Measurements from ENCODE around the gene SLC12A9.

SLC12A9 gene

DNA sequence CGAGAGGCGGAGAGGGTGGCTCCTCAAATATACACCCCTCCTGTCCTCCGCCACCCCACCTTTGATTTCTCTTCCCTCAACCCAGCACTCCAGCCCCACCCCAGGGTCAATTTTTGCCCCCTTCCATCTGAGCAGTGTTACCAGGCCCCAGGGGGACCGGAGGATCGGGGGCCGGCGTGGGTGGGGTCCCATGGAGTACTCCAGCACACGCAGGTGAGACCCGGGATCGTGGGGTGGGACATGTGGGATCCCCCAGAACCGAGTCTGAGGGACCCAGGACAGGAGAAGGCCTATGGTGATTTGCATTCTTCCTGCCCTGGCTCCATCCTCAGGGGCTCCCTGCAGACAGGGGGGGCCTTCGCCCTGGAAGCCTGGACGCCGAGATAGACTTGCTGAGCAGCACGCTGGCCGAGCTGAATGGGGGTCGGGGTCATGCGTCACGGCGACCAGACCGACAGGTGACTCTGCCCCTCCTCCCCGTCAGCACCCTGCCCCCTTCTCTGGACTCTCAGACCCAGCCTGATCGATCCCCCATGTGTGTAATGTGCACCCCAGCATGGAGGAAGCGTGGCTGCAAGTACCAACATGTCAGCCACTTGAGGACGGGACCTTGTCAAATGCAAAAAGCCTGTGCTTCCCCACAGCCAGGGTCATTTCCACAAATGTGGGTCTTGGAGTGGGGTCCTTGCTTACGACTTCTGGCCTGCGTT is 15.4 kb downstream of the SLC12A9 start:
- TF ChIP-seq ZIC2 (tag by site-specific recombination; IDR thresholded peaks at IDR 0.05) (0 out of 2 replicates have a peak, but pooled peaks have one; percentile 23), SCRT2 (tag by site-specific recombination; IDR thresholded peaks at IDR 0.05) (peak; percentile 51; the same call in 1 of the 2 replicates), SCRT1 (tag by site-specific recombination; IDR thresholded peaks at IDR 0.05; ENCODE audit: borderline replicate concordance) (peak; percentile 65; the same call in 1 of the 2 replicates), ZNF621 (tag by site-specific recombination; IDR thresholded peaks at IDR 0.05) (no peak), GLIS2 (tag by site-specific recombination; IDR thresholded peaks at IDR 0.05) (peak; percentile 78)
- Histone ChIP-seq H3K9me3 (ENCODE audit: control insufficient read depth, insufficient read depth, low read depth, low read length) (no peaks in the 10 kb centered on the region), H3K36me3 (ENCODE audit: control insufficient read depth in 2 of 2, insufficient read depth in 1 of 2, low read length in 2 of 2) (peaks cover 18 to 26% of the 10 kb centered on the region in 2 experiments; a peak in 2 of 3 replicates), H3K4me3 (ENCODE audit: low read depth, low read length) (peak overlapping the region; percentile 64), H3K27ac (ENCODE audit: extremely low read depth, low read depth, low read length) (peak overlapping the region; percentile 86; the same call in 1 of the 2 replicates), H3K4me1 (ENCODE audit: control insufficient read depth, insufficient read depth, low read length) (no peaks in the 10 kb centered on the region; the same call in 1 of the 2 replicates)
- ChIA-PET CTCF (interaction anchor here (1.0 kb wide), 1 partner anchor 15 kb away, joined by 4 read pairs; the partner anchor contains the start of gene SLC12A9), POLR2A (interaction anchor here (1.2 to 1.4 kb wide), 3 partner anchors 16 to 439 kb away, joined by 4 to 7 read pairs (median 6); partner anchors contain the start of genes SLC12A9, UFSP1 and ZCWPW1)

DNA sequence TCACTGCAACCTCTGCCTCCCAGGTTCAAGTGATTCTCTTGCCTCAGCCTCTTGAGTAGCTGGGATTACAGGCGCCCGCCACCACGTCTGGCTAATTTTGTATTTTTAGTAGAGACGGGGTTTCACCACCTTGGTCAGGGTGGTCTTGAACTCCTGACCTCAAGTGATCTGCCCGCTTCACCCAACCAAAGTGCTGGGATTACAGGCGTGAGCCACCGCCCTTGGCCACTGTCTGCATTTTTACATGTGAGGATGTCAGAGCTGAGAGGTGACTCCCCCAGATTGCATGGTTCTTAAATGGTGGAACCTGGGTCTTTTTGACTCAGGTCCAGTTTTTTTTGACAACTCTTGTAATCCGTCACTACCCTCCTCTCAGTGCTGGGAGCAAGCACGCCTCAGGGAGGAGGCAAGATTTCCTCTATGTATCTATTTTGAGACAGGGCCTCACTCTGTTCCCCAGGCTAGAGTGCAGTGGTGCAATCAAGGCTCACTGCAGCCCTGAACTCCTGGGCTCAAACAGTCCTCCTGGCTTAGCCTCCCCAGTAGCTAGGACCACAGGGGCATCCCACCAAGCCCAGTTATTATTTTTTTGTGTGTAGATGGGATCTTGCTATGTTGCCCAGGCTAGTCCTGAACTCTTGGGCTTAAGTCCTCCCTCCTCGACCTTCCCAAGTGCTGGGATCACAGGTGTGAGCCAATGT is 21.2 kb downstream of the SLC12A9 start:
- POLR2A ChIA-PET = interaction anchor here (8.1 kb wide), 1 partner anchor 14 kb away, joined by 198 read pairs; the partner anchor contains the start of gene UFSP1
- CTCF ChIA-PET = no interaction called here
- Histone ChIP-seq H3K9me3 (ENCODE audit: control insufficient read depth, insufficient read depth, low read depth, low read length) (no peaks in the 10 kb centered on the region), H3K4me1 (ENCODE audit: control insufficient read depth, insufficient read depth, low read length) (no peaks in the 10 kb centered on the region), H3K27ac (ENCODE audit: extremely low read depth, low read depth, low read length) (peak overlapping the region; percentile 78), H3K4me3 (ENCODE audit: low read depth, low read length) (no peak overlapping the region), H3K36me3 (ENCODE audit: control insufficient read depth in 2 of 2, insufficient read depth in 1 of 2, low read length in 2 of 2) (peaks cover 40 to 65% of the 10 kb centered on the region in 2 experiments)
- no peak for TF ChIP-seq OSR2 (tag by site-specific recombination; IDR thresholded peaks at IDR 0.05)
- TF ChIP-seq, protein P1, sequence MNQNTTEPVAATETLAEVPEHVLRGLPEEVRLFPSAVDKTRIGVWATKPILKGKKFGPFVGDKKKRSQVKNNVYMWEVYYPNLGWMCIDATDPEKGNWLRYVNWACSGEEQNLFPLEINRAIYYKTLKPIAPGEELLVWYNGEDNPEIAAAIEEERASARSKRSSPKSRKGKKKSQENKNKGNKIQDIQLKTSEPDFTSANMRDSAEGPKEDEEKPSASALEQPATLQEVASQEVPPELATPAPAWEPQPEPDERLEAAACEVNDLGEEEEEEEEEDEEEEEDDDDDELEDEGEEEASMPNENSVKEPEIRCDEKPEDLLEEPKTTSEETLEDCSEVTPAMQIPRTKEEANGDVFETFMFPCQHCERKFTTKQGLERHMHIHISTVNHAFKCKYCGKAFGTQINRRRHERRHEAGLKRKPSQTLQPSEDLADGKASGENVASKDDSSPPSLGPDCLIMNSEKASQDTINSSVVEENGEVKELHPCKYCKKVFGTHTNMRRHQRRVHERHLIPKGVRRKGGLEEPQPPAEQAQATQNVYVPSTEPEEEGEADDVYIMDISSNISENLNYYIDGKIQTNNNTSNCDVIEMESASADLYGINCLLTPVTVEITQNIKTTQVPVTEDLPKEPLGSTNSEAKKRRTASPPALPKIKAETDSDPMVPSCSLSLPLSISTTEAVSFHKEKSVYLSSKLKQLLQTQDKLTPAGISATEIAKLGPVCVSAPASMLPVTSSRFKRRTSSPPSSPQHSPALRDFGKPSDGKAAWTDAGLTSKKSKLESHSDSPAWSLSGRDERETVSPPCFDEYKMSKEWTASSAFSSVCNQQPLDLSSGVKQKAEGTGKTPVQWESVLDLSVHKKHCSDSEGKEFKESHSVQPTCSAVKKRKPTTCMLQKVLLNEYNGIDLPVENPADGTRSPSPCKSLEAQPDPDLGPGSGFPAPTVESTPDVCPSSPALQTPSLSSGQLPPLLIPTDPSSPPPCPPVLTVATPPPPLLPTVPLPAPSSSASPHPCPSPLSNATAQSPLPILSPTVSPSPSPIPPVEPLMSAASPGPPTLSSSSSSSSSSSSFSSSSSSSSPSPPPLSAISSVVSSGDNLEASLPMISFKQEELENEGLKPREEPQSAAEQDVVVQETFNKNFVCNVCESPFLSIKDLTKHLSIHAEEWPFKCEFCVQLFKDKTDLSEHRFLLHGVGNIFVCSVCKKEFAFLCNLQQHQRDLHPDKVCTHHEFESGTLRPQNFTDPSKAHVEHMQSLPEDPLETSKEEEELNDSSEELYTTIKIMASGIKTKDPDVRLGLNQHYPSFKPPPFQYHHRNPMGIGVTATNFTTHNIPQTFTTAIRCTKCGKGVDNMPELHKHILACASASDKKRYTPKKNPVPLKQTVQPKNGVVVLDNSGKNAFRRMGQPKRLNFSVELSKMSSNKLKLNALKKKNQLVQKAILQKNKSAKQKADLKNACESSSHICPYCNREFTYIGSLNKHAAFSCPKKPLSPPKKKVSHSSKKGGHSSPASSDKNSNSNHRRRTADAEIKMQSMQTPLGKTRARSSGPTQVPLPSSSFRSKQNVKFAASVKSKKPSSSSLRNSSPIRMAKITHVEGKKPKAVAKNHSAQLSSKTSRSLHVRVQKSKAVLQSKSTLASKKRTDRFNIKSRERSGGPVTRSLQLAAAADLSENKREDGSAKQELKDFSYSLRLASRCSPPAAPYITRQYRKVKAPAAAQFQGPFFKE (tag by site-specific recombination; IDR thresholded peaks at IDR 0.05; ENCODE audit: borderline replicate concordance) = no peak
- TF ChIP-seq ZNF121 (tag by site-specific recombination; IDR thresholded peaks at IDR 0.05) = peak; percentile 100
- no peak for TF ChIP-seq KLF1 (tag by site-specific recombination; IDR thresholded peaks at IDR 0.05)
- TF ChIP-seq ZNF830 (tag by site-specific recombination; IDR thresholded peaks at IDR 0.05; ENCODE audit: low read depth) = no peak
- TF ChIP-seq ZNF175 (tag by site-specific recombination; IDR thresholded peaks at IDR 0.05) = no peak

DNA sequence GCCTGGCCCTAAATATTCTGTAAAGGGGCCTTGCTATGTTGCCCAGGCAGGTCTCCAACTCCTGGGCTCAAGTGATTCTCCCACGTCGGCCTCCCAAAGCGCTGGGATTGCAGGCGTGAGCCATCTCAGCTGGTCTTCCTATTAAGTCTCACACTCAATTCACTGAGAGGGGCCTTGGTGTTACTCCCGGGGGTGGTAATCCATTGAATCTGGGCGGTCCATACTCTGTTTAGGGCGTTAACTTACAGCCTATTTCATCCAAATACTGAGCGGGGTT is 21.7 kb downstream of the SLC12A9 start:
- no peaks in the 10 kb centered on the region for H3K9me3 ChIP-seq (ENCODE audit: control insufficient read depth, insufficient read depth, low read depth, low read length)
- ChIA-PET POLR2A (interaction anchor here (0.6 to 8.1 kb wide), 2 partner anchors 13 to 79 kb away, joined by 3 to 198 read pairs; partner anchors contain the start of gene UFSP1), CTCF (no interaction called here)
- H3K36me3 ChIP-seq (ENCODE audit: control insufficient read depth in 2 of 2, insufficient read depth in 1 of 2, low read length in 2 of 2) = peaks cover 42 to 70% of the 10 kb centered on the region in 2 experiments
- H3K4me3 ChIP-seq (ENCODE audit: low read depth, low read length) = peak overlapping the region; percentile 68
- TF ChIP-seq ZBTB20 (tag by site-specific recombination; IDR thresholded peaks at IDR 0.05) = 0 out of 2 replicates have a peak, but pooled peaks have one; percentile 11
- no peak for TF ChIP-seq YY1 (tag by site-specific recombination; IDR thresholded peaks at IDR 0.05)
- TF ChIP-seq, protein P2, sequence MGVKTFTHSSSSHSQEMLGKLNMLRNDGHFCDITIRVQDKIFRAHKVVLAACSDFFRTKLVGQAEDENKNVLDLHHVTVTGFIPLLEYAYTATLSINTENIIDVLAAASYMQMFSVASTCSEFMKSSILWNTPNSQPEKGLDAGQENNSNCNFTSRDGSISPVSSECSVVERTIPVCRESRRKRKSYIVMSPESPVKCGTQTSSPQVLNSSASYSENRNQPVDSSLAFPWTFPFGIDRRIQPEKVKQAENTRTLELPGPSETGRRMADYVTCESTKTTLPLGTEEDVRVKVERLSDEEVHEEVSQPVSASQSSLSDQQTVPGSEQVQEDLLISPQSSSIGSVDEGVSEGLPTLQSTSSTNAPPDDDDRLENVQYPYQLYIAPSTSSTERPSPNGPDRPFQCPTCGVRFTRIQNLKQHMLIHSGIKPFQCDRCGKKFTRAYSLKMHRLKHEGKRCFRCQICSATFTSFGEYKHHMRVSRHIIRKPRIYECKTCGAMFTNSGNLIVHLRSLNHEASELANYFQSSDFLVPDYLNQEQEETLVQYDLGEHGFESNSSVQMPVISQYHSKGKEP (tag by site-specific recombination; IDR thresholded peaks at IDR 0.05) = no peak
- TF ChIP-seq ZNF121 (tag by site-specific recombination; IDR thresholded peaks at IDR 0.05) = 0 out of 2 replicates have a peak, but pooled peaks have one; percentile 22
- peak; percentile 62 for TF ChIP-seq GLIS1 (tag by site-specific recombination; IDR thresholded peaks at IDR 0.05)
- no peaks in the 10 kb centered on the region for H3K4me1 ChIP-seq (ENCODE audit: control insufficient read depth, insufficient read depth, low read length)
- H3K27ac ChIP-seq (ENCODE audit: extremely low read depth, low read depth, low read length) = peak overlapping the region; percentile 78
